H9 (cell line): ENCODE measurements around the gene AGMAT. TPM values are rescaled to one million over a fixed set of nuclear protein-coding genes. Genes with fewer than 3 reads are reported as not detected.

Experiments used
- DNase-seq: peaks from one replicate; pipeline ENCODE4 v3.0.0-alpha.2; 2017
- H2AFZ ChIP-seq: one replicate; pipeline ENCODE4 v1.6.1; 2013; ENCODE audit warnings: mild to moderate bottlenecking, low read length, control low read depth, moderate library complexity
- H2AK5ac ChIP-seq: 2 replicates; pipeline ENCODE4 v1.6.1; 2013; ENCODE audit warnings: low read length, control low read depth, mixed read lengths; ENCODE audit not compliant: insufficient read length
- H2BK120ac ChIP-seq: one replicate; pipeline ENCODE4 v1.6.1; 2013; ENCODE audit warnings: low read depth, mild to moderate bottlenecking, low read length, control low read depth, inconsistent platforms; ENCODE audit not compliant: poor library complexity, severe bottlenecking
- H2BK12ac ChIP-seq: 2 replicates; pipeline ENCODE4 v1.6.1; 2013; ENCODE audit warnings: low read length, control low read depth, mixed read lengths, low read depth; ENCODE audit not compliant: insufficient read length
- H2BK15ac ChIP-seq: 2 replicates; pipeline ENCODE4 v1.6.1; 2013; ENCODE audit warnings: low read depth, low read length, control low read depth
- H2BK20ac ChIP-seq: one replicate; pipeline ENCODE4 v1.6.1; 2013; ENCODE audit warnings: low read depth, mild to moderate bottlenecking, low read length, control low read depth, inconsistent platforms; ENCODE audit not compliant: poor library complexity, severe bottlenecking
- H2BK5ac ChIP-seq: 2 replicates; pipeline ENCODE4 v1.6.1; 2013; ENCODE audit warnings: low read length, control low read depth, mixed read lengths; ENCODE audit not compliant: insufficient read length
- H3K14ac ChIP-seq: 2 replicates; pipeline ENCODE4 v1.6.1; 2013; ENCODE audit warnings: low read length, control low read depth; ENCODE audit not compliant: insufficient read depth
- H3K18ac ChIP-seq: 2 replicates; pipeline ENCODE4 v1.6.1; 2013; ENCODE audit warnings: low read depth, mild to moderate bottlenecking, mixed read lengths, low read length, control low read depth; ENCODE audit not compliant: insufficient read length
- H3K23ac ChIP-seq: 2 replicates; pipeline ENCODE4 v1.6.1; 2013; ENCODE audit warnings: low read length, control low read depth, mixed read lengths, low read depth; ENCODE audit not compliant: insufficient read length
- H3K23me2 ChIP-seq: 2 replicates; pipeline ENCODE4 v1.6.1; 2013; ENCODE audit warnings: low read depth, mild to moderate bottlenecking, mixed read lengths, low read length, control low read depth; ENCODE audit not compliant: insufficient read length, poor library complexity, severe bottlenecking
- H3K27ac ChIP-seq: 2 replicates; pipeline ENCODE4 v1.5.1; 2013; ENCODE audit warnings: low read length, control low read depth, mixed read lengths, low read depth; ENCODE audit not compliant: insufficient read length
- H3K27me3 ChIP-seq: 2 replicates; pipeline ENCODE4 v1.6.1; 2013; ENCODE audit warnings: low read length, control low read depth, inconsistent platforms; ENCODE audit not compliant: insufficient read depth
- H3K4ac ChIP-seq: 2 replicates; pipeline ENCODE4 v1.6.1; 2013; ENCODE audit warnings: low read depth, mild to moderate bottlenecking, control low read depth, inconsistent platforms, low read length, moderate library complexity
- H3K4me1 ChIP-seq: 2 replicates; pipeline ENCODE4 v1.6.1; 2013; ENCODE audit warnings: low read length, control low read depth, inconsistent platforms; ENCODE audit not compliant: insufficient read depth
- H3K4me2 ChIP-seq: 2 replicates; pipeline ENCODE4 v1.6.1; 2013; ENCODE audit warnings: low read length, control low read depth, mixed read lengths; ENCODE audit not compliant: insufficient read length, insufficient read depth
- H3K56ac ChIP-seq: 2 replicates; pipeline ENCODE4 v1.6.1; 2013; ENCODE audit warnings: low read depth, mild to moderate bottlenecking, mixed read lengths, low read length, control low read depth; ENCODE audit not compliant: insufficient read length
- H3K79me1 ChIP-seq: 2 replicates; pipeline ENCODE4 v1.6.1; 2013; ENCODE audit warnings: low read depth, mild to moderate bottlenecking, moderate library complexity, low read length, control low read depth, inconsistent platforms; ENCODE audit not compliant: insufficient read depth, poor library complexity, severe bottlenecking
- H3K79me2 ChIP-seq: 2 replicates; pipeline ENCODE4 v1.6.1; 2013; ENCODE audit warnings: low read length, control low read depth, inconsistent platforms; ENCODE audit not compliant: insufficient read depth
- H3K9ac ChIP-seq: 2 replicates; pipeline ENCODE4 v1.6.1; 2013; ENCODE audit warnings: low read length, control low read depth, mixed read lengths; ENCODE audit not compliant: insufficient read length; ENCODE audit errors: extremely low read depth
- H3K9me3 ChIP-seq: one replicate; pipeline ENCODE4 v1.6.1; 2013; ENCODE audit warnings: low read depth, low read length, inconsistent platforms; ENCODE audit not compliant: control insufficient read depth
- H3T11ph ChIP-seq: one replicate; pipeline ENCODE4 v1.6.1; 2013; ENCODE audit warnings: mild to moderate bottlenecking, low read length, control low read depth, inconsistent platforms
- H4K20me1 ChIP-seq: one replicate; pipeline ENCODE4 v1.6.1; 2013; ENCODE audit not compliant: control insufficient read depth, insufficient read length, insufficient read depth
- H4K5ac ChIP-seq: 2 replicates; pipeline ENCODE4 v1.6.1; 2013; ENCODE audit warnings: low read depth, mild to moderate bottlenecking, mixed read lengths, low read length, control low read depth; ENCODE audit not compliant: insufficient read length
- H4K8ac ChIP-seq: replicated peaks from 2 replicates; pipeline ENCODE4 v1.6.1; 2013; ENCODE audit warnings: low read length, control low read depth, mixed read lengths, low read depth; ENCODE audit not compliant: insufficient read length
- H4K91ac ChIP-seq: 2 replicates; pipeline ENCODE4 v1.6.1; 2013; ENCODE audit warnings: low read depth, mild to moderate bottlenecking, moderate library complexity, mixed read lengths, low read length, control low read depth; ENCODE audit not compliant: insufficient read length
- H3K27ac Mint-ChIP-seq, 3 experiments: 2 replicates in 2 of 3; 3 replicates in 1 of 3; pipeline ENCODE4 v1.8.0; 2020 to 2021; ENCODE audit warnings: mixed read lengths in 3 of 3, mild to moderate bottlenecking in 1 of 3, moderate library complexity in 1 of 3
- H3K27me3 Mint-ChIP-seq: 2 replicates; pipeline ENCODE4 v1.8.0; 2021; ENCODE audit warnings: low read depth, mild to moderate bottlenecking, moderate library complexity, mixed read lengths
- H3K36me3 Mint-ChIP-seq, 3 experiments: 2 replicates in 2 of 3; 3 replicates in 1 of 3; pipeline ENCODE4 v1.8.0; 2020 to 2021; ENCODE audit warnings: low read depth in 3 of 3, mixed read lengths in 3 of 3; ENCODE audit not compliant: insufficient read depth in 1 of 3
- H3K4me1 Mint-ChIP-seq, 2 experiments: 2 replicates each; pipeline ENCODE4 v1.8.0; 2020; ENCODE audit warnings: mixed read lengths in 2 of 2
- H3K4me3 Mint-ChIP-seq, 2 experiments: 2 replicates in 1 of 2; 3 replicates in 1 of 2; pipeline ENCODE4 v1.8.0; 2020 to 2021; ENCODE audit warnings: mild to moderate bottlenecking in 2 of 2, mixed read lengths in 2 of 2, moderate library complexity in 1 of 2
- H3K9me3 Mint-ChIP-seq, 2 experiments: 2 replicates in 1 of 2; 3 replicates in 1 of 2; pipeline ENCODE4 v1.8.0; 2020; ENCODE audit warnings: mild to moderate bottlenecking in 2 of 2, mixed read lengths in 2 of 2, moderate library complexity in 1 of 2
- CTCF ChIP-seq: fragments of 200-600 bp; sonication (generic); conservative IDR thresholded peaks from 3 replicates; pipeline ENCODE4 v1.8.0; 2021; ENCODE audit warnings: antibody characterized with exemption, mild to moderate bottlenecking
- WGBS: extraction: QIAGEN DNeasy Blood & Tissue Kit; methylation state at CpG from one replicate; pipeline ENCODE4 v1.1.7; 2013; ENCODE audit warnings: missing lambda C conversion rate, low lambda C conversion rate, mixed read lengths; ENCODE audit not compliant: insufficient read length; ENCODE audit errors: extremely low coverage; 5-methylcytosine and 5-hydroxymethylcytosine counted together
- total RNA-seq: library from RNA; stranded (reverse); gene quantifications from 2 replicates; pipeline ENCODE4 v1.2.1, GENCODE V29; 2021

Gene AGMAT
- total RNA-seq, 1 experiment from 2014 or later: 4.0 TPM

- Histone ChIP-seq H3K79me1 (no peaks in the 10 kb centered on the region), H3K23me2 (no peaks in the 10 kb centered on the region), H2BK15ac (no peak overlapping the region), H4K8ac (no peak overlapping the region), H2AFZ (no peak overlapping the region), H3K4ac (no peak overlapping the region), H4K5ac (no peak overlapping the region), H2BK120ac (no peak overlapping the region), H3K56ac (no peak overlapping the region), H2BK12ac (no peak overlapping the region), H3K4me2 (no peak overlapping the region), H3K4me1 (no peaks in the 10 kb centered on the region), H3K79me2 (no peaks in the 10 kb centered on the region), H3K9me3 (no peaks in the 10 kb centered on the region), H3K9ac (no peak overlapping the region), H4K20me1 (no peaks in the 10 kb centered on the region), H3T11ph (no peak overlapping the region), H4K91ac (no peak overlapping the region), H2AK5ac (no peak overlapping the region), H3K23ac (no peak overlapping the region), H2BK5ac (no peak overlapping the region), H2BK20ac (no peak overlapping the region), H3K14ac (no peak overlapping the region), H3K27me3 (no peaks in the 10 kb centered on the region), H3K18ac (no peak overlapping the region), H3K27ac (no peak overlapping the region)
- no peaks in the 10 kb centered on the region for H3K9me3 Mint-ChIP-seq
- no peak overlapping the region; a peak in 1 of 7 replicates for H3K27ac Mint-ChIP-seq
- peaks cover 0 to under 1% (median 0%) of the 10 kb centered on the region in 3 experiments; a peak in 2 of 7 replicates for H3K36me3 Mint-ChIP-seq
- H3K4me3 Mint-ChIP-seq: no peak overlapping the region
- no peak for DNase-seq
- no peak for TF ChIP-seq CTCF
- WGBS: no CpG with 5 or more reads among the region's 18 CpGs
- peaks cover 12% of the 10 kb centered on the region in 2 experiments for H3K4me1 Mint-ChIP-seq
- H3K27me3 Mint-ChIP-seq: peaks cover 3% of the 10 kb centered on the region
Observed at GRCh38 chr1:15583016-15583706, 1.7 kb downstream of the AGMAT start.
